Measurements from ENCODE around the gene JARID2. TPM values are rescaled to one million over a fixed set of nuclear protein-coding genes. Genes with fewer than 3 reads are reported as not detected.

Gene JARID2
- total RNA-seq, 4 donors from 2014 or later: 11.6 to 22.5 (median 16.4) TPM

- TF ChIP-seq POLR2A (IDR thresholded peaks at IDR 0.05) (no peak), CTCF (IDR thresholded peaks at IDR 0.05 in 4 of 5, conservative IDR thresholded peaks at IDR 0.05 in 1 of 5) (no peak)
- ATAC-seq (no peak), DNase-seq (no peak)
- H3K36me3 ChIP-seq: no peaks in the 10 kb centered on the region
- intact Hi-C loops (cut with DNase I; ENCODE audit: low total_unique reads) (no loop called here), in situ Hi-C loops (cut with MboI; ENCODE audit: low sequenced_read_pairs in 4 of 4) (no loop called here)
- no peaks in the 10 kb centered on the region for H3K27me3 ChIP-seq
- no peaks in the 10 kb centered on the region for H3K4me1 ChIP-seq
- H3K4me3 ChIP-seq: no peak overlapping the region
- no peak overlapping the region for H3K27ac ChIP-seq
- H3K9me3 ChIP-seq: no peaks in the 10 kb centered on the region
These were observed 37.9 kb upstream of the JARID2 start for GRCh38 chr6:15207923-15208322.

GRCh38 chr6:15213838-15214400 lies 31.9 kb upstream of the JARID2 start:
- in situ Hi-C loops (cut with MboI; ENCODE audit: low sequenced_read_pairs in 4 of 4) (no loop called here), intact Hi-C loops (cut with DNase I; ENCODE audit: low total_unique reads) (no loop called here)
- TF ChIP-seq CTCF (IDR thresholded peaks at IDR 0.05 in 4 of 5, conservative IDR thresholded peaks at IDR 0.05 in 1 of 5): no peak
- no peak for TF ChIP-seq POLR2A (IDR thresholded peaks at IDR 0.05)
- Histone ChIP-seq H3K27me3 (no peaks in the 10 kb centered on the region), H3K9me3 (no peaks in the 10 kb centered on the region), H3K4me1 (no peaks in the 10 kb centered on the region), H3K4me3 (no peak overlapping the region), H3K36me3 (no peaks in the 10 kb centered on the region), H3K27ac (no peak overlapping the region)
- no peak for DNase-seq
- no peak for ATAC-seq

GRCh38 chr6:15218401-15218800 lies 27.5 kb upstream of the JARID2 start:
- no peak overlapping the region for H3K27ac ChIP-seq
- ATAC-seq: no peak
- H3K27me3 ChIP-seq: no peaks in the 10 kb centered on the region
- no peak for DNase-seq
- intact Hi-C loops (cut with DNase I; ENCODE audit: low total_unique reads) (no loop called here), in situ Hi-C loops (cut with MboI; ENCODE audit: low sequenced_read_pairs in 4 of 4) (no loop called here)
- H3K9me3 ChIP-seq: no peaks in the 10 kb centered on the region
- peaks cover 0 to 10% of the 10 kb centered on the region in 2 donors for H3K4me1 ChIP-seq
- TF ChIP-seq CTCF (IDR thresholded peaks at IDR 0.05 in 4 of 5, conservative IDR thresholded peaks at IDR 0.05 in 1 of 5): no peak
- TF ChIP-seq POLR2A (IDR thresholded peaks at IDR 0.05): no peak
- no peaks in the 10 kb centered on the region for H3K36me3 ChIP-seq
- no peak overlapping the region for H3K4me3 ChIP-seq

- H3K4me1 ChIP-seq: peaks cover 0 to 10% of the 10 kb centered on the region in 2 donors
- no peaks in the 10 kb centered on the region for H3K27me3 ChIP-seq
- in situ Hi-C loops (cut with MboI; ENCODE audit: low sequenced_read_pairs in 4 of 4) (no loop called here), intact Hi-C loops (cut with DNase I; ENCODE audit: low total_unique reads) (no loop called here)
- DNase-seq (no peak), ATAC-seq (no peak)
- H3K9me3 ChIP-seq: no peaks in the 10 kb centered on the region
- no peak overlapping the region for H3K27ac ChIP-seq
- no peak overlapping the region for H3K4me3 ChIP-seq
- H3K36me3 ChIP-seq: no peaks in the 10 kb centered on the region
- TF ChIP-seq POLR2A (IDR thresholded peaks at IDR 0.05) (no peak), CTCF (IDR thresholded peaks at IDR 0.05 in 4 of 5, conservative IDR thresholded peaks at IDR 0.05 in 1 of 5) (no peak)
These were observed 25.8 kb upstream of the JARID2 start for GRCh38 chr6:15220062-15220461.

- ATAC-seq (no peak), DNase-seq (no peak)
- Histone ChIP-seq H3K9me3 (no peaks in the 10 kb centered on the region), H3K27me3 (no peaks in the 10 kb centered on the region), H3K4me1 (no peaks in the 10 kb centered on the region), H3K36me3 (no peaks in the 10 kb centered on the region), H3K27ac (no peak overlapping the region), H3K4me3 (no peak overlapping the region)
- intact Hi-C loops (cut with DNase I; ENCODE audit: low total_unique reads): no loop called here
- in situ Hi-C loops (cut with MboI; ENCODE audit: low sequenced_read_pairs in 4 of 4): loop anchor here in 3 of 4 donors (25.0 kb wide), 1 partner anchor 1016 kb away; no protein-coding TSS in a partner anchor
- TF ChIP-seq CTCF (IDR thresholded peaks at IDR 0.05 in 4 of 5, conservative IDR thresholded peaks at IDR 0.05 in 1 of 5) (no peak), POLR2A (IDR thresholded peaks at IDR 0.05) (no peak)
These were observed 18.0 kb upstream of the JARID2 start for GRCh38 chr6:15227827-15228318.

All from gastrocnemius medialis (tissue), 4 donors.